ENCODE measurements around the gene GPC5.

DNA sequence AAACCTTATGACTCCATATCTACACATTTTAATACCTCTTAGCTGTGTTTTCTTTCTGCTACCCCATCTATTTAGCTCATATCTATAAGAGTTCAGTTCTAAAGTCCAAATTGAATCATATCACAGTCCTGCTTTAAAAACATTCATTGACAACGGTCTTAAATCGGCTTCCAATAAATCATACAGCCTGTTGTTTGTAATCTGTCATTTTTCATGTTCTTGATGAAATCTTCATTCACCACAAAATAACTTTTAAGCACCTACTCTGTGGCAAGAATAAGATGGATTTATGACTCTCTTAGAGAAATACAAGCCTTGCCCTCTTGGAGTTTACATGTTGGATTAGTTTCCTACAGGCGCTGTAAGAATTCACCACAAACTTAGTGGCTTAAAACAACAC lies 1377.2 kb downstream of the GPC5 start:
- TF ChIP-seq, protein P1, sequence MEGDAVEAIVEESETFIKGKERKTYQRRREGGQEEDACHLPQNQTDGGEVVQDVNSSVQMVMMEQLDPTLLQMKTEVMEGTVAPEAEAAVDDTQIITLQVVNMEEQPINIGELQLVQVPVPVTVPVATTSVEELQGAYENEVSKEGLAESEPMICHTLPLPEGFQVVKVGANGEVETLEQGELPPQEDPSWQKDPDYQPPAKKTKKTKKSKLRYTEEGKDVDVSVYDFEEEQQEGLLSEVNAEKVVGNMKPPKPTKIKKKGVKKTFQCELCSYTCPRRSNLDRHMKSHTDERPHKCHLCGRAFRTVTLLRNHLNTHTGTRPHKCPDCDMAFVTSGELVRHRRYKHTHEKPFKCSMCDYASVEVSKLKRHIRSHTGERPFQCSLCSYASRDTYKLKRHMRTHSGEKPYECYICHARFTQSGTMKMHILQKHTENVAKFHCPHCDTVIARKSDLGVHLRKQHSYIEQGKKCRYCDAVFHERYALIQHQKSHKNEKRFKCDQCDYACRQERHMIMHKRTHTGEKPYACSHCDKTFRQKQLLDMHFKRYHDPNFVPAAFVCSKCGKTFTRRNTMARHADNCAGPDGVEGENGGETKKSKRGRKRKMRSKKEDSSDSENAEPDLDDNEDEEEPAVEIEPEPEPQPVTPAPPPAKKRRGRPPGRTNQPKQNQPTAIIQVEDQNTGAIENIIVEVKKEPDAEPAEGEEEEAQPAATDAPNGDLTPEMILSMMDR (IDR thresholded peaks at IDR 0.05 in 2 of 3, conservative IDR thresholded peaks at IDR 0.05 in 1 of 3; ENCODE audit: insufficient read depth in 2 of 3, low read depth in 1 of 3, low read length in 3 of 3) = no peak
- TF ChIP-seq ZNF655 (CRISPR knock-in tag; IDR thresholded peaks at IDR 0.05) (no peak), FOXA1 (IDR thresholded peaks at IDR 0.05; ENCODE audit: borderline replicate concordance) (no peak), ZZZ3 (IDR thresholded peaks at IDR 0.05) (no peak)
- TF ChIP-seq, protein P2, sequence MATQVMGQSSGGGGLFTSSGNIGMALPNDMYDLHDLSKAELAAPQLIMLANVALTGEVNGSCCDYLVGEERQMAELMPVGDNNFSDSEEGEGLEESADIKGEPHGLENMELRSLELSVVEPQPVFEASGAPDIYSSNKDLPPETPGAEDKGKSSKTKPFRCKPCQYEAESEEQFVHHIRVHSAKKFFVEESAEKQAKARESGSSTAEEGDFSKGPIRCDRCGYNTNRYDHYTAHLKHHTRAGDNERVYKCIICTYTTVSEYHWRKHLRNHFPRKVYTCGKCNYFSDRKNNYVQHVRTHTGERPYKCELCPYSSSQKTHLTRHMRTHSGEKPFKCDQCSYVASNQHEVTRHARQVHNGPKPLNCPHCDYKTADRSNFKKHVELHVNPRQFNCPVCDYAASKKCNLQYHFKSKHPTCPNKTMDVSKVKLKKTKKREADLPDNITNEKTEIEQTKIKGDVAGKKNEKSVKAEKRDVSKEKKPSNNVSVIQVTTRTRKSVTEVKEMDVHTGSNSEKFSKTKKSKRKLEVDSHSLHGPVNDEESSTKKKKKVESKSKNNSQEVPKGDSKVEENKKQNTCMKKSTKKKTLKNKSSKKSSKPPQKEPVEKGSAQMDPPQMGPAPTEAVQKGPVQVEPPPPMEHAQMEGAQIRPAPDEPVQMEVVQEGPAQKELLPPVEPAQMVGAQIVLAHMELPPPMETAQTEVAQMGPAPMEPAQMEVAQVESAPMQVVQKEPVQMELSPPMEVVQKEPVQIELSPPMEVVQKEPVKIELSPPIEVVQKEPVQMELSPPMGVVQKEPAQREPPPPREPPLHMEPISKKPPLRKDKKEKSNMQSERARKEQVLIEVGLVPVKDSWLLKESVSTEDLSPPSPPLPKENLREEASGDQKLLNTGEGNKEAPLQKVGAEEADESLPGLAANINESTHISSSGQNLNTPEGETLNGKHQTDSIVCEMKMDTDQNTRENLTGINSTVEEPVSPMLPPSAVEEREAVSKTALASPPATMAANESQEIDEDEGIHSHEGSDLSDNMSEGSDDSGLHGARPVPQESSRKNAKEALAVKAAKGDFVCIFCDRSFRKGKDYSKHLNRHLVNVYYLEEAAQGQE (IDR thresholded peaks at IDR 0.05; ENCODE audit: borderline replicate concordance) = no peak
- TF ChIP-seq, protein P2 (CRISPR knock-in tag; IDR thresholded peaks at IDR 0.05; ENCODE audit: low read depth) = no peak
